GM19468 (cell line): ENCODE results near the gene SLC12A2.
A peak's percentile ranks its signal among the peaks of the same experiment; 100 is the strongest.

Experiments
- ATAC-seq: cut with Tn5 transposase; IDR thresholded peaks from one replicate; pipeline ENCODE4 v1.9.1; 2021; ENCODE audit warnings: mild to moderate bottlenecking, moderate library complexity, moderate number of reproducible peaks; ENCODE audit not compliant: unreplicated experiment; ENCODE audit errors: extremely low read depth

Gene SLC12A2

DNA sequence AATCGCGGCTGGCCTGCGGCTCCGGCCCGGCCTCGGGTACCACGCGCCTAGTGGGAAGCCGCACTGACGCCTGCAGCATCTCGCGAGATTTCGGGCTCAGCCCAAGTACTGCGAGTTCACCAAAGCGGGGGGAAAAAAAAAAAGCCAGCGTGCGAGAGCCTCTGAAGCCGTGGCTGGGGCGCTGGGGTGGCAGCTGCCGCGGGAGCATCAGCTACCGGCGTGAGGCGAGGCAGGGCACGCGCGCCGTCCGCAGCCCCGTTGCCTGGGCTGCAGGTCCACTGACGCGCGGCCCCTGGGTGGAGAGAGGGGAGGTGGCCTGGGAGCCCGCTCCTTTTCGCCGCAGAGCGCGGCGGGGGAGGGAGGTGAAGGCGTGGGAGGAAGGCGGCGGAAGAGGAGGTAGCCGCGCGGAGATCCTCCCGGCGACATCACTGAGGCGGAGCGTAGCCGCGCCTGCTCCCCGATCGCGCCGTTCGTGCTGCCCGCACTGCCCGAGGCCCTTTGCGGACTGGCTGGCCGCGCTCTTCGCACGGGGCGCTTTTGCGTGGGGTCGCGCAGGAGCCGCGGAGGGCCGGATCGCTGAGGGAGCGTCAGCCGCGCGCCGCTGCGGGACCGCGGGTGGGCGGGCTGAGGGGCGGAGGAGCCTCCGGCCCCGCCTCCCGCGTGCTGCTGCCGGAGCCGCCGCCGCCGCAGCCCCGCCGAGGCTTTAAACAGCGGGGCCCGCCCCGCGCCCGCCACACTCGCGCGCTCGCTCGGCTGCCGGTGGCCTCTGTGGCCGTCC is at the start of gene SLC12A2:
SLC12A2 (plus strand) TSS at position 734 of the 778 bp plus-strand sequence. CDS start 189 bp downstream, outside the sequence.
- ATAC-seq: peak; percentile 51

DNA sequence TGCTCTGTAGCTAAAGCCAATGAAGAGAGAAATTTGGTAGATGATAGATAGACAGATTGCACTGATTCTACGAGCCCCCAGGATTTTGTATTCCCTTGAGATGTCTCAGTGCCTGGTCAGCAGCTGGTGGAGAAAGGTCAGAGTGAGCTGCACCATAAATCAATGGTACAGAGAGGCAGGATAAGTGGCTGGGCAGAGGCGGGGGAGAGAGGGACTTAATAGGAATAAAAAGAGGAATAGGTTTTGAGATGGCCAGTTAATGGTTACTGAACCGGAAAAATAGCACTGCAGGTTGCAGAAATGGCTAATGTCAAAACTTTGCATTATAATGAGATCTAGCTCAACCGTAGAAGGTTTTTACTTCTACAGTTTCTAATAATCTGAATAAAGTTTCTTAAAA is 47.9 kb upstream of the SLC12A2 start:
- ATAC-seq: no peak

DNA sequence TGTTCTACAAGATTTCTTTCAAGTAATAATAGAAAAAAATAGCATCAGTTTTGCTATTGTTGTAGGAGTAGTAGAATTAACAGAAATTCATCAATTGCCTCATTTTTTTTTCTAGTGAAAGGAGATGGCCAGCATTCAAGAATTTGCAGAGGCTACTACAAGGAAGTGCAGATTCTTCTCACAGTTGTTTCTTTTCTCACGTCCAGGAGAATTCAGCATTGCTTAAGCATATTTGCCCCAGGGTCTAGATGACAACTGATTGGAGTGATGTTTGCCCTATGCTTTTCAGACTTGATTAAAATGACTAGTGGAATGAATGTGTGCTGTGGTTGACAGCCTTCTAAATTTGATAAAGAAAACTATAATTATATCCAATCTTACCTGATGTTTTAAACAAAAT is 46.6 kb upstream of the SLC12A2 start:
- ATAC-seq: no peak

DNA sequence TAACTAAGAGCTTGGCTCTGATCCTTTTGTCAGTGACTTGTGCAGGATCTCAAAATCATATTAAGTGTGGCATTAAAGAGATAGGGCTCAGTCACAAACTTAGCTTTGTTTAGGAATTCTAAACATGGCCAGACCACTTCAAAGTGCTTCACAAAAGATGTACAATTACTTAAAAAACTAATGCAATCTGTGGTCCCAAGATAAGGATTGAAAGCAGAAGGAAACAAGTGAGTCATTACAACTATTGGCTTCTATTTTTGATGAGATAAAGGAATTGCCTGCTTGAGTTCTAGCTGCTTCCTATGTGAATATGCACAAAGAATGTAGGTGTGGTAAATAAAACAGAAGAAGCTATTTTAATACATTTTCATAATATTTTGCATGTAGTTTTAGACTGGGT is 44.9 kb upstream of the SLC12A2 start:
- no peak for ATAC-seq

DNA sequence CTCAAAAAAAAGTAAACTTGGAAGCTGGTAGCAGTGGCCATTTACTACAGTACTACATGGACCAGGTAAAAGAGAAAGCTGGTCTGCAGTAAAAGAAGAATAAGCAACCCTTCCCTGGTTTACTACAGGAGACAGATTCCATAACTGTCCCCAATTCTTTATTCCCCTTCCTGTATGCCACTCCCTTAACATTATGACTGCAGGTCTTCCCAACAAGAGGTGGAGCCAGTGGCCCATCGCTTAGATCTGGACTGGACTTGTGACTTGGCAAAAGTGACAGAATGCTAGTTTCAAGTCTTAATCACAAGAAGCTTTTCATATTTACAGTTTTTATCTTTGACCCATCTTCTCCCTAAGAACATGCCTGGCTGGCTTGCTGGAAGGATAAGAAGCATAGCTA is 42.6 kb upstream of the SLC12A2 start:
- no peak for ATAC-seq

DNA sequence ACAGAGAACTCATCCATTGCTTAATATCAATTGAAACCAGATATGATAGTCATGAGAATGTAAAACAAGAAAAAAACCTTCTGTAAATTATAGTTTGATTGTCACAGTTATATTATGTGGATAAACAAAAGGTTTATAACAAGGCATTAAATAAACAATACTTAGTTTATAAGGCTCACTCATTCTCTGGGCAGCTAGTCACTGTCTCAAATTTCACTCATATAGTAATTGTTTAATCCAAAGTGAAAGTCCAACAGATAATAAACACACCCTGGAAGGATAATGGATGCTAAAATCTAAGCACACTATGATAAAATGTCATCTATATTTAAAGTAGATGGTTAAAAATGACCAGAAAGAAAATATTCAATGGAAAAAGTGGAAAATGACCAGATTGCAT is 30.8 kb upstream of the SLC12A2 start:
- ATAC-seq: no peak

DNA sequence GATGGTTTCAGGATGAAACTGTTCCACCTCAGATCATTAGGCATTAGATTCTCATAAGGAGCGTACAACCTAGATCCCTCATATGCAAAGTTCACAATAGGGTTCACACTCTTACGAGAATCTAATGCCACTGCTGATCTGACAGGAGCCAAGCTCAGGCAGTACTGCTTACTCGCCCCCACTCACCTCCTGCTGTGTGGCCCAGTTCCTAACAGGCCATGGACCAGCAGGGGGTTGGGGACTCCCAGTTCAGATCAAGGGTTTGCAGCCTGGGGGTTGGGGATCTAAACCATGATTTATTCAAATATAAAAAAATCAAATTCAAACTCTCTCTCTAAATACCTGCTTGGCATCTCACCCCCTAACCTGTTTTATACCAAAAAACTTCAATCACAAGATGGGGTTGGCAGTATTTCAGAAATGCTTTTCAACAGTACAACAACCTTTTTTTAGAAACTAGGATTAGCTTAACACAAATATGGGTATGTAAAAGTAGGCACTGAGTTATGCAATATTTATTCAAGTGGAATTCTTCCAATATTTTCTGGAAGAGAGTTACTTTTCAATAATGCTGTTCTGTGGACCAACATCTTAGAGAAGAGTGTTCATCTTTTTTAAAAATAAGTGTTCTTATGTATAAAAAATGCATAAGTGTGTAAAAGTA is 30.1 kb upstream of the SLC12A2 start:
- ATAC-seq: no peak

DNA sequence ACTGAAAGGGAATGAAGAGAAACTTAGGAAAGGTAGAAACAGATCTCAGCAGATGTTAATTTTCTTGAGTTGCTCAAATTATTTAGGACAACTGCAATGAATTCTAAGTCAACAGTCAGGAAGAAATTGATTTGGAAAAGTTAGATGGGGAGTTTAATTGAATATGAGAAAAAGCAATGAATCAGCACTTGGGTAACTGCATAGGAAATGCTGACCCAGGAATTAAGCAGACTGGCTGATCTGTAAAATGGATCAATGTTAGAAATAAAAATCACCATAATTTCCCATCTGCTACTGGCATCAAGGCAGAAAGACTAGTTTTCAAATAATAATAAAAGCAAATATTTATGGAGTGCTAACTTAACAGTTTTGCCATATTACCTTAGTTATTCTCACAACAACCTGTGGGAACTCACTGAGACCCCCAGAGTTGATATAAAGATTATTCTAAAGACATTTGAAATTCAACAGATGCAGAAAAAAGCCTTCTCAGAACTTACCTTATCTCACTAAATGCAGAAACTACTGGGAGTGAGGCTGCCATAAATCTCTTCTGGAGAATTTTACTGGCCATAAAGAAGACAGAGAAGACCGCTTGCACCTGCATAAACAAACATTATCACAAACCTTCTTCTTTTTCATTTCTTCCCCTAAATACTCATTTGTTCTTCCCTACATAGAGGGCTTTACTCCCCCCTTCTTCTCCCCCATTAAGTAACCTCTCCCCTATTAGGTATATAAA is 22.8 kb upstream of the SLC12A2 start:
- ATAC-seq: no peak

DNA sequence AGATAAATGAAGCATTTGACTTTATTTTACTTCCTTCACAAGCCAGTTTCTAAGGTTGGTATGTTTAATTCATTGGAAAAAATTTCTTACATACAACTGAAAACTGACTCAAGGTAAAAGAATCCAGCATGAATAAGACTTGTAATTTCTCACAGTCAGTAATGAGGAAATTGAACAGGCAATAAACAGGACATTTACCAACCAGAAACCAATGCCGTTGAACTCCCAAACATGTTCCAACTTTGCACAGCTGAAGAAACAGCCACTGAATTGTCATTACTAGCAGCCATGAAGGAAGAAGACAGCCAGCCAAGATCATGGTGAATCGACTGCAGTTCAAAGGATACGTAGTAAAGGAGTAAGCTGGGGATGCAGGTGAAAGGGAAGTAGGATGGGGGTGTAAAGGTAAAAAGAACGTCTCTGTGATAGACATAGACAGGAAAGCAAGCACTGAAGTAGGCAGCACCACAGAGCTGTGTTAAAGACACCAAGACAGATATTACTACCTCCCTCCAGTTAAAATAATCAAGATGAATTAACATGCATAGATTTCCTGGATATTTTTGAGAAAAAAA is 21.3 kb upstream of the SLC12A2 start:
- no peak for ATAC-seq

DNA sequence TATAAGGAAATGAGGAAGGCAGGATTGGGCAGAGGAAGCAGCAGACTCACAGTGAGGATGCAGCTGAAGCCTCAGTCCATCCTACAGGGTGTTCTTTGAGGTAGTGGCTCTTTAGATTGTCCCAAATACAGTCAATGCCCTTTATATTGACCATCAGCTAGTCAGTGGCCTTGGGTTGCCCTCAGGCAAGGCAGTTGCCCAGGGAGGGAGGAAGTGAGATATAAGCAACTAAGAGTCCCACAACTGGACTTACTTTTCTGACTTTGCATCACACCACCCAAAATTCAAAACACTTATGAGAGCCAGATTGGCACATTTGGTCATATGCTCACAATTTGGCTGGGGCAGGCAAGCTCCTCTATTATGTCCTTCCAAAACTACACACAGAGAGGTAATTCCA is 9.4 kb upstream of the SLC12A2 start:
- ATAC-seq: no peak

DNA sequence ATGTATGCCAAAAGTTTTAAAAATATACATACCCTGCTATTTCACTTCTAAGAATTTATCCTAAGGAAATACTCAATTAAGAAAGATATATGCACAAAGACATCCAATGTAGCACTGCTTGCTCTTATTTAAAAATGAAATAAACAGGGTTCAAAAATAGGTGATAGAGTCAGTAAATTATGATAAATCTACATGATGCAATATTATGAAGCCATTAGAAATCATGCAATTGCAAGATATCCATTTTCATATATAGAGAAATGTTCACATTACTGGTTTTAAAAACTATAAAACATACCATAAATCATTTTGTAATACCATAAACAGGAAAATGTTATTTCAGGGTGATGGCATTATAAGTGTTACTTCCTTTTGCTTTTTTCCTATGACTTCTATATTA is 8.6 kb upstream of the SLC12A2 start:
- no peak for ATAC-seq

DNA sequence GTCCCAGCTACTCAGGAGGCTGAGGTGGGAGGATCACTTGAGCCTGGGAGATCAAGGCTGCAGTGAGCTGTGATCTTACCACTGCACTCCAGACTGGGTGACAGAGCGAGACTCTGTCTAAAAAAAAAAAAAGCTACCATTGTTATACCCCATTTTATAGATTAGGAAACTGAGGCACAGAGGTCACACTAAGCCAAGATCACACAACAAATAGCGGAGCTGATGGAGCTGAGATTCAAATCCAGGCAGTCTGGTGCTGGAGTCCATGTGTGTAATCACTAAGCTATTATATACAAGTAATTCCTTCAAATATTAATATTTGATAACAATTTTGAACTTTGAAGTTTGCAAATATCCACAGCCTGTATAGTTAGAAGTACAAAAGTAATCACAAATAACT is 6.0 kb upstream of the SLC12A2 start:
- ATAC-seq: no peak

DNA sequence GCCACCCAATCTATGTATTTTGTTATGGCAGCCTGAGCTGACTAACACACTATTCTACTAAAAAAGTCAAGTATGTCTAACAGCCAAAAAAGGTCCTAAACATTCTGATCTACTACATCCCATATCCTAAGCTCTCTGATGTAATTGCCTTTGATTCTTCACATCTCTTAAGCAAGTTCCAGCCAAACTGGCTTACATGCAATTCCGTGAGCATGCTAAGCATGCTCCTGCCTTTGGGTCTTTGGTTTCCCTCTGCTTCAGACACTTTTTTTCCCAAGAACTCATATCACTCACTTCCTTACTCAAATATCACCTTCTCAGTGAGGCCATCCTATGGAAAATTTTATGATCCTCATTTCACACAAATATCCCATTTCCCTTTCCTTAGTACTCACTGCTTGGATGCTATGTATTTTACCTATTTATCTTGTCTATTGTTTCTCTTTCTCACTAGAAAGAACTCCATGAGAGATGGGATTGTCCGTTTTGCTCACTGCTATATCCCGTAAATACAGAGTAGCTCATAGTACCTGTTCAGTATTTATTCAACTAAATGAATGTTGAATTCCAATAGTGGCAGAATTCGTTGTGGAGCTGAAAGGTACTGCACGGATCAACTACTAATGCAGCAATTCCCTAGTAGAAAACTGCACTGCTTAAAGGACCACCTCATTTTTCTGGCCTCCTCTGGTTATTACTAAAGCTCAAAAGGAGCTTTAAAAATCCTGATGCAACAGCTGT is 2.3 kb upstream of the SLC12A2 start:
- no peak for ATAC-seq

DNA sequence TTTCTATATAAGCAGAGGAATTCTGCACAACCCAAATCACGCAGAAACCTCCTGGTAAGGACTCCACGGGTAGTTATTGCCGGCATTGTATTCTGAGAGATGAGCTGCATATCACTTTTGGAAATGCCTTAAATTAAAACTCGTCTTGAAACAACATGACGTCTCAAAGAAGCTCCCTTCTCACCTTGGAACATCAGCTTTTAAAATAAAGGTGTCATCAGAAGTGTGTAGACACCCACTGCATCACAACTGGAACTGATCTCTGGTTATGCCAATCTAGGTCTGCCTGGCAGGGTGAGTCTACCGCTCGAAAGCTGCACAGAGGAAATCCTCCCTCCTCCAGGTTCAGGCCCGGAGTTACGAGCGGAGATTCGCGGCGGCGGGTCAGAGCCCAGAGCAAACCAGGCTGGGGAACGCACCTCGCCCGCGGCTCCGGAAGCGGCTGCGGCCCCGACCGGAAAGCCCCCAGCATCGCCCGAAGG is 974 bp upstream of the SLC12A2 start:
- peak; percentile 1 for ATAC-seq

DNA sequence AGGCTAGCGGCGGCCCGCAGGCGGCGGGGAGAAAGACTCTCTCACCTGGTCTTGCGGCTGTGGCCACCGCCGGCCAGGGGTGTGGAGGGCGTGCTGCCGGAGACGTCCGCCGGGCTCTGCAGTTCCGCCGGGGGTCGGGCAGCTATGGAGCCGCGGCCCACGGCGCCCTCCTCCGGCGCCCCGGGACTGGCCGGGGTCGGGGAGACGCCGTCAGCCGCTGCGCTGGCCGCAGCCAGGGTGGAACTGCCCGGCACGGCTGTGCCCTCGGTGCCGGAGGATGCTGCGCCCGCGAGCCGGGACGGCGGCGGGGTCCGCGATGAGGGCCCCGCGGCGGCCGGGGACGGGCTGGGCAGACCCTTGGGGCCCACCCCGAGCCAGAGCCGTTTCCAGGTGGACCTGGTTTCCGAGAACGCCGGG is 253 bp downstream of the SLC12A2 start:
- peak; percentile 28 for ATAC-seq

DNA sequence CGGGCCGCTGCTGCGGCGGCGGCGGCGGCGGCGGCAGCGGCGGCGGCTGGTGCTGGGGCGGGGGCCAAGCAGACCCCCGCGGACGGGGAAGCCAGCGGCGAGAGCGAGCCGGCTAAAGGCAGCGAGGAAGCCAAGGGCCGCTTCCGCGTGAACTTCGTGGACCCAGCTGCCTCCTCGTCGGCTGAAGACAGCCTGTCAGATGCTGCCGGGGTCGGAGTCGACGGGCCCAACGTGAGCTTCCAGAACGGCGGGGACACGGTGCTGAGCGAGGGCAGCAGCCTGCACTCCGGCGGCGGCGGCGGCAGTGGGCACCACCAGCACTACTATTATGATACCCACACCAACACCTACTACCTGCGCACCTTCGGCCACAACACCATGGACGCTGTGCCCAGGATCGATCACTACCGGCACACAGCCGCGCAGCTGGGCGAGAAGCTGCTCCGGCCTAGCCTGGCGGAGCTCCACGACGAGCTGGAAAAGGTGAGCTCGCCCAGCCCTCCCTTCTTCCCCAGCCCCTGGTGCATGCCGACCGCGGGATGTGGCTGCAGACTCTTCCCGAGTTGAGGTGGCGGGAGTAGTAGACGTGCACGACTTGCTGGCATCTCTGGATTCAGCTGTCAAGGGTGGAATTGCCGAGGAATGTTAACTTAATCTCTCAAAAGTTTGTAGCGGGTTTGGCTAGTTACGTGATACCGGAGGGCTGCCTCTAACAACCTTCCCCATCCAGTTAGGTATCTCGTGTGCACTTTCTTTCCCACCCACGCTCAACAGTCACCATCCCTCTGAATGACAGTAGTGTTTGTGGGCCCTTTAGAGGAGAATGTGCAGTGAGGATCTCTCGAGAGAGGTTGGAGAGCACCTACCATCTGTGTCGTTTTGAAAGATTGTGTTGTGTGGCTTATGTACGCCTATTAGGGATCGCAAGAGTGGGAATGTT is 932 bp downstream of the SLC12A2 start:
- no peak for ATAC-seq

DNA sequence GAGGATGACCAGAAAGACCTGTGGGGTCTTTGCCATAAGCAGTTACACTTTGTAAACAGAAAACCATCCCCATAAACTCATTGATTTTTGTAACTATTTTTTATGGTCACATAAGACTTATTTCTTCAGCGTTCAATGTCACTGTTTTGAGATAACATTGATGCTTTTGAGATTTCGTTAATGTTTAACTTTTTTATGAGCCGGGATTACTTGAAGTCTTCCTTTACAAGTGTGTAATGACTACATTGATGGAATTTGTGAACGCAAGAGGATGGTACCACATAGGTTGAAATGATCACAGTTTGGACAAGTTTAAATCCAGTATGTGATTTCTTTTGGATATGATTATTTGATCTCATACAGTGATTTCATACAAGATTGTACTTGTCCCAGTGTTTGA is 1.8 kb downstream of the SLC12A2 start:
- no peak for ATAC-seq

DNA sequence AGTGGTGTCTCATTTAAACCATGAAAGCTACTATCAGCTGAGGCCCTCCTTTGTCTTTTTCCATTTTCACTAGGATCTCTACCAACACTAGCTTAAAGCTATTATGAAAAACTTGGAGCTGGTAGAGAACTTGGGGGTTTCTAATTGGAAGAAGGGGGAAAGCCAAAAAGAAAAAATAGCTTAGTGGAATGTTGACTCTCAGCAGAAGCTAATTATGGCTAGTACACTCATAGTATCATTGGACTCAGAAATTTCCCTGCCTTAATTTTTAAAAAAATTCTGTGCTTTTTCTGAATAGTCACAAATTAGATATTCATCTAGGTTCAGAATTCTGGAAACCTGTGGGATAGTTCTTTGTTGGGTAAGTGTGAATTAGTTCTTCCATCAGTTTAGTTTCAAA is 8.0 kb downstream of the SLC12A2 start:
- ATAC-seq: no peak

DNA sequence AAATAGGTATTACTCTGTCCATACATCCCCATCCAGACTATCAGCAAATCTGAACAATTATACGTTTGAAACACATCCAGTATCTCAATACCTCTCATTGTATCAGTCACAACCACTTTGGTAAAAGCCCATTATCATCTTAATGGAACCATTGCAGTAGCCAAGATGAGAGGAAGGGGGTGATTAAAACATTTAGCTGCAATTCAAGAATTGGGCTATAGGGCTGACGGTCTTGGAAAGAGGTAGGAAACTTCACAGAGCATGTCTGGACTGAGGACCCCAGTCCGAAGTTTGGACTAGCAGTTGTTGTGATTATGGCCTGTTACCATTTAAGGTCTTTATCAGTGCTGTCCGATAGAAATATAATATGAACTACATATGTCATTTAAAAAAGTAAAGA is 8.6 kb downstream of the SLC12A2 start:
- no peak for ATAC-seq
